T-helper 1 cell (primary cell): Measurements from ENCODE around the gene PLEKHM3.
"Not testable (repeated sequence)": the region's sequence is repeated elsewhere in the genome, so short reads cannot be mapped to it uniquely, and the experiment has no call there.

Experiments
- DNase-seq, 5 donors: peaks; one replicate each; pipeline ENCODE4 v3.0.0-alpha.2; 2012 to 2020

Gene PLEKHM3

DNA sequence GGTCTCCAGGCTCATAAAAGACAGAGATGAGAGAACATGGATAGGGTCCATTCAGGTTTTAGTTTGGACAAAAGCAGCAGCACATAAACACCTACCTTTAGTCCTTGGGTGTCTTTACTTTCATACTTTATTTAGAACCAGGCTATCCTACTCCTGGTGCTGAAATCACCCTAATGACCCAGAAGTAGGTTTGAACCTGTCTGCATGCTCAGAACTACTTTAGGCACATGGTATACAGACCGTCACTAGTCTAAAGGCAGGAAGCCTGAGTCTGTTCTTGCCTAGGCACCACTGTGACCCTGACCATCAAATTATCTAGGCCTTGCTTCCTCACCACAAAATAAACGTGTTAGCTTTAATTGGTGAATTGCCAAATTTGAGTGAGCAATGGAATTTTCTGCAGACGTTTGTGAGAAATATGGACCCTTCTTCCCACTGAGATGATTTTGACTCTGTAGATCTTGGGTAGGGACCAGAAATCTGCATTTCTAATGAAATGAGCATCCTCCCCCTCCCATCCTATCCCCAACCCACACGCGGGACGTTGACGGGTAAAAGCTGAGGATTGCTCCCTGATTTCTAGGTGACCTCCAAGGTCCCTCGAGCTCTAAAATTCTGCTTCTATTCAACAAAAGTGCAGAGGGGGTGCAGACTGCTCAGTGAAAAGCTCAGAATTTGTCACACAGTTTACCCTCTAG is 75.1 kb downstream of the PLEKHM3 start:
- no peak for DNase-seq

DNA sequence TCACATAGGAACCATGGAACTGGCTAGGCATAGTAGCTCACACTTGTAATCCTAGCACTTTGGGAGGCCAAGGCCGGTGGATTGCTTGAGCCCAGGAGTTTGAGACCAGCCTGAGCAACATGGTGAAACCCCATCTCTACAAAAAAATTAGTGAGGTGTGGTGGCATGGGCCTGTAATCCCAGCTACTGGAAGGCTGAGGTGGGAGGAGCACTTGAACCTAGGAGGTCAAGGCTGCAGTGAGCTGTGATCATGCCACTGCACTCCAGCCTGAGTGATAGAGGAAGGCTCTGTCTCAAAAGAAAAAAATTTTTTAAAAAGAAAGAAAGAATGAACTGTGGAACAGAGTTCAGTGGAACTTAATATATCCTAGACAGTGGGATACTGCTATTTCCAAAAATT is 76.1 kb downstream of the PLEKHM3 start:
- DNase-seq: not testable (repeated sequence)

DNA sequence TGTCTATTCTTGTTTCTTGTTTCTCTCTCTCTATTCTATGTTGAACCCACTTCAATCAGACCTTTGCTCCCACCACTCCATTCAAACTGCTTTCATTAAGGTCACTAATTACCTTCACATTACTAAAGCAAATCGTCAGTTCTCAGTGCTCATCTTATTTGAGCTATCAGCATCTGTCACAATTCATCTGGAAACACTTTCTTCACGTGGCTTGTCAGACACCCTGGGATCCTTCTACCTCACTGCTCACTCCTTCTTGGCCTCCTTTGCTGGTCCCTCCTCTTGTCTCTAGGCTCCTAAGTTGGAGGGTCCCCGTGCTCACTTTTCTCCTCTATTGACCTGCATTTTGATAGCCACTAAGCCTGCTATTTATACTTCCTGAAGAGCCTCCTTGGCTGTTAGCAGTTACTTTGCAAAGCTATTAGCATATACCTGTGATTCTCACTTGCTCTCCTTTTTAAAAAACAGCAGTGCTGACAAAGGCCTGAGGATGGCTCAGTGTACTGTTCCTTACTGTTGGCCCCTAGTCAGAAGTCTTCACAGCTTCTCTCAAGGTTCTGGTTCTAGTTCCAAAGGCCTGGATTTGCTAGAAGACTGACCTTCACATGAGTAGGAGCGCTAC is 80.2 kb downstream of the PLEKHM3 start:
- DNase-seq: no peak

DNA sequence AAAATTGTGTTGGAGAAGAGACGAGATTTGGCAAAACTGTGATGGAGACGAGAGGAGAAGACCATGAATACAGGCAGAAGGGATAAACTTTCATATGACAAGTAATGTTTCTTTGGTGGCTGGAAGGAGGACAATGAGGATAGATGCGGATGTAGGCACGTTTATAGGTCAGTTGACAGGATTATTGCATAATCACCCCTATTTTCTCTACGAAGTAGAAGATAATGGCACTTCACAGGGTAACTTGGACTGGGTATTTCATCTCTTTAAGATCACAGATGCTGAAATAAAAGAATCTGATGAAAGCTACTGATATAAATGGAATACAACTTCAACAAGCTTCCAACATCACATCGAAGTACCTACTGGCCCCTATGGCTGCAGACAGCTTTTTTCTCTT is 81.0 kb downstream of the PLEKHM3 start:
- DNase-seq: no peak

DNA sequence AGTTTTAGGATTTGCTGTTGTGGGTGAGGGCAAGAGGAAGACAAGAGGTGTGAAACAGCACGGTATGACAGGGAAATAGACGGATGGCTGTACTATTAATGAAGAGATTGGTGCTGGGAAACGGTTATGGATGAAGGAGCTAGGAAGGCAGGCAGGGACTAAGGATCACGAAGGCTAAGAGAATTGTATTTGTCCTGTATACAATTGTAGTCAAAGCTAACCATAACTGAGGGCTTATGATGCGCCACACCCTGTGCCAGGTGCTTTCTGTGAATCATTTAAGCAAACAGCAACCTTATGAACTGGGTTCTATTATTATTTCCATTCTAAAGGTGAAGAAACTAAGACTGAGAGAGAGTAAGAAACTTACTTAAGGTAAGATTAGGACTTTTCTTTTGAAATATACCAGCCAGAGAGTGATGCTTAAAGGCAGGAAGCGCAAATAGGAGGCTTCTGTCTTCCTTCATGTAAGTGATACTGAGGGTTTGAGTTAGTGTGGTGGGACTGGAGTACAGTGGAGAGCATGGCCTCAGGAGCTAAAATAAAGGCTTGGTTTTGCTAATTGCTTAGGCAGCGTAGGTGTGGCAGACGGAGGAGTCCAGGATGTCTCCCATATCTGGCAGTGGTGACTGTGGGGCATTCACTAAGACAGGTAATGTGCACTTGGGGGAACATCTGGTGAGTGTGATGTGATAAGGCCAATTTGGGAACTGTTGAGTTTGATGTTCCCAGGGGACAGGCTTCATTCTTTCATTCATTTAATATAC is 85.8 kb downstream of the PLEKHM3 start:
- DNase-seq: no peak

DNA sequence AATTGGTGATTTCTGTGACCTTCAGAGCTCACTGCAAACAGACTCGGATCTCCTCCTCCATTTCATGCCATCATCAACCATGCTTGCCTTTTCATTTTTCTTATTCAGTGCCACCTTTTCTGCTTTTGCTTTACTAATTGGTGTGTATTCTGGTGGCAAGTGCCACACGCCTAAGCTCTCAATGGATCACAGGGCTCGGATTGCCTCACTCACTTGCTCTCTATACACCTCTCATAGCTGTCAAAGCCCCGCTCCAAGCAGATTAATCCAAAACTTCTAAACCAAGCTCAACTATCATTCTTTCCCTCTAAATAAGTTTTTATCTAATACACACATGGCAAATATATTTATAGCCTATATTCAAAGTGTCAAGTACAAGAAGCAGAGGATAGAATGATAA is 86.4 kb downstream of the PLEKHM3 start:
- no peak for DNase-seq

DNA sequence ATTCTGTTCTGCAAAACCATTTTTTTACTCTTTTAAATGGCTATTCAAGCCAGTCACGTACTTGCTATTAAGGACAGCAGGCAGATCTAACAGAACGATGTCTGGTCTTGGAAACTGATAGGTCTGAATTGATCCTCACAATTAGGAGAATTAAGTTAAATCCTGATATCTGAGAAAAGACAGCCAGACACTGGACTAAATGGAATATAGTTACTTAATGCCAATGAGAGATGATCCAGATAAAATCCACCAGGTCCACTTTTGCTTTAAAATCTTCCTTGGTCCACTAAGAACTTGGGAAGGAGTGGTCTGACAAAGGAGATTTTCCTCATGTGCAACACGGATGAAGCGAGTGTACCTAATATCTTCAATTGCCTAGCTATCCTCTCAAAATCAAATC is 86.9 kb downstream of the PLEKHM3 start:
- no peak for DNase-seq

DNA sequence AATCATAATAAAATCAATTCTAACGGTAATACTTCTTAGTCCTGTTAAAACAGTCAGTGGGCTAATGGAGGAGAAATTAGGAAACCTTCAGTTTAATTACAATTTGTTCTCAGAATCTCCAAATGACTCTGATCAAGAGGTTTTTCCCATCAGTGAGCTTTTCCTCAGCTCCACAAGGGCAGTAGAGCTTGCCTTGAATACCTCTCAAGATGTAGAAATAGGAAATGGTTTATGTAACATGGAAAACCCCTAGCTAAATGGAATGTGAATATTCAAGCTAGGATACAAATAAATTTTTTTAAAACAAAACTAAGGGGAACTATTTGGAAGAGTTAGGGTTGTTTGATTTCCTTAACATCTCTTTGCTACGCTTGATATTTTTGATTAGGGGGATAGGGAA is 87.5 kb downstream of the PLEKHM3 start:
- DNase-seq: no peak

DNA sequence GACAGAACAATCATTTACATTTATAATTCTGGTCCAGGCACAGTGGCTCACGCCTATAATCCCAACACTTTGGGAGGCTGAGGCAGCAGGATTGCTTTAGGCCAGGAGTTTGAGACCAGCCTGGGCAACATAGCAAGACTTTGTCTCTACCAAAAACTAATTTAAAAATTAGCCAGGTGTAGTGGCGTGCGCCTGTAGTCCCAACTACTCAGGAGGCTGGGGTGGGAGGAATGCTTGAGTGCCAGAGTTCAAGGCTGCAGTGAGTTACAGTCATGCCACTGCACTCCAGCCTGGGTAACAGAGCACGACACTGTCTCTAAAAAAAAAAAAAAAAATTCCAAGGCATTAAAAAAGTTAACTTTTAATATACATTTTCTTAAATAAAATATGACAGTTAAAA is 88.1 kb downstream of the PLEKHM3 start:
- no peak for DNase-seq

DNA sequence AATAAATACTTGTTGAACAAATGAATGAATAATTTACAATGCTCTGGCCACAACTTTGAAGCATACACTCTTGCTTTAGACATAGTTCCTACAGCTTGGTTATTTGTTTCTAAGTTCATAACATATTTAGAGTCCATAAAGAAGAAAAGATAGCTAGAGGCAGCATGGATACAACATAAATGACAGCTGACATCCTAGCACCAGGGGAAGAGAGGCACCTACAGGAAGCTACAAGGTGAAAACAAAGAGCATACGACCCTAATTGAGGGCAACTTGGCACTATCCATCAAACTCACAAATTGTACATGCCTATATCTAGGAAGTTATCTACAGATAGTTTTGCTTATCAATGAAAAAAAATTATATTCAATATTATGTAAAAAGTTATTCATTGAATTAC is 88.9 kb downstream of the PLEKHM3 start:
- no peak for DNase-seq

DNA sequence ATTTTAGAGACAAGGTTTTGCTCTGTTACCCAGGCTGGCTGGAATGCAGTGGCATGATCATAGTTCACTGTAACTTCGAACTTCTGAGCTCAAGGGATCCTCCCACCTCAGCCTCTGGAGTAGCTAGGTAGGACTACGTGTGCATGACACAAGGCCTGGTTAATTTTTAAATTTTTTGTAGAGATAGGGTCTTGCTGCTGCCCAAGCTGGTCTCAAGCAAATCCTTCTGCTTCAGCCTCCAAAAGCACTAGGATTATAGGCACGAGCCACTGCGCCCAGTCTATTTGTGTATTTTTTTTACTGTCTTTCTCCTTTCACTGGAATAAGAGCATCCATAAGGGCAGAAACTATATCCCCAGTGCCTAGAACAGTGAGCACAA is 89.3 kb downstream of the PLEKHM3 start:
- DNase-seq: no peak

DNA sequence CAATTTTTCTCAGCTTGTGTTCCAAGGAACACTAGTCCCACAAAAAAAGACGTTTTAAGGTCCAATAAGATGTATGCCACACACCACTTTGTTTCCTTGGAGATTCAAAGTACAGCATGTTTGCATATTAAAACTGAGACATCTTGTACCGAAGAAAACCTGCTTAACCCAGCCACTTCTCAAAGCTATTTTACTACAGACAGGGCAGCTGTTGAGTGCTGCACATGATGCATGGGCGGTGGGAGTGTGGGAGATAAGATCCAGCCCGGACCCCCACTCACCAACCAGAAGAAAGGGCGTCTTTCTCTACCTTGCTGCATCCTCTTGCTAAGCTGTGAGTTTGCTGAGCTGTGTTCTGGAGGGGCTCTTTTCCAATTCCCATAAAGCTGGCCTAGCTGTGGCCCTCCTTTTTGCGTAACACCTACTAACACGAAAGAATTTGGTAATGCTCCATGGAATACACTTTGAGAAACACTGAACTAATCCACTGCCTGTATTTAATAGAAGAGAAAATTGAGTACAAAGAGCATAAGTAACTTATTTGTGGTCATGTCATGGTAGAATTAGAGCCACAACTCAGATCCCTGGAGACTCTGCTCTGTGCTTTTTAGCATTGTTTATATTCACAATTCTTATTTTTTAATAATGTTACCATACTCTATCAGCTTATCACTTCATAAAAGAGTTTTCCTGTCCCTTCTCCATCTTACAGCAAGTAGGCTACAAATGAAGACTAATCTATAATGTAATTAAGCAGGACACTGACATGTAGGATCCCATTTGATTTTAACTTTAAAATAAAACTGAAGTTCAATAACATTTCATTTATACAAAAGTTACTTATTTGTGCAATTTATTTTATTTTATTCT is 90.0 kb downstream of the PLEKHM3 start:
- DNase-seq: no peak

DNA sequence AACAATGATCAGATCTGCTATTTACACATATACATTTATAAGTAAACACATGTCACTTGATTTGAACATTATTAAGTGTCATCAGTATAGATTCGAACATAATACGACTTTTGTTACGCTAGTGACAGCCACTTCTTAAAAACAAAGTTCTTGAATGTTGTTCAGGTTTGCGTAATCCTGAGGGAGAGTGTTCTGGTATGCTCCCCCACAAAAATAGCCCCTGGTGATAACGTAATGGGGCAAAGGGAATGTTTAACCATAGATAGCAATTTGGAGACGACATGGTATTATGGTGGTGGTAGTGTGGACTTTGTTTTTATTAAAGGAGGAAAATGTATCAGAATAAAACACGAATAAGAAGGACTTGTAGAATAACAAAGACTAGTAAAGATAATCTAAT is 90.6 kb downstream of the PLEKHM3 start:
- no peak for DNase-seq

DNA sequence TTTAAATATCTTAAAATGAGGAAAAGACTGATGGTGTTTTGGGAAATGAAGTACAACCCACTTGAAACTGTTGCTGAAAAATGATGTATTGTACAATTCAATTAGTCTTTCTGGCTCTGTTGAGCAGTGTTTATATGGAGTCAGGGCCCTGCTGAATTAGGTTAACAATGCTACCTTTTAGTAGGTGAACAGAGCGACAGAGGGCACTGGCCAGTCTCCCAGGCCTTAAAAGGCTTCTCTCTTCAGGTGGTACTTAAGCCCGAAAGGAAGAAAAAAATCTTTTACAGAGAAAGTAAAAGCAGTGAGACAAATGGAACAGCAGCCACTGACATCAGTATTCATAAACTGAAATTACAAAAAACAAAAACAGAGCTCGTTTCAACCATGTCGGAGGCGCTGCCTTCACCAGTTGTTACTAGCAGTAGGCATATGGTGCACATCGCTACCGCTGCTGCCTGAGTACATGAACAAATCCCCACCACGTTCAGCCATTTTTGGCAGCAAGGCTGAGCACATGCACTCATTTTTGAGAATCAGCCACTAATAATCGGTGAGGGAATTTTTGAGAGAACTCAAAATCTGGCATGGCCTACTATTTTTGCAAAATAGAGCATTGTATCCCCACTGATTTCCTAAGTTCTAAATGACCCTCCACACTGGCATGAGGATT is 91.8 kb downstream of the PLEKHM3 start:
- no peak for DNase-seq

DNA sequence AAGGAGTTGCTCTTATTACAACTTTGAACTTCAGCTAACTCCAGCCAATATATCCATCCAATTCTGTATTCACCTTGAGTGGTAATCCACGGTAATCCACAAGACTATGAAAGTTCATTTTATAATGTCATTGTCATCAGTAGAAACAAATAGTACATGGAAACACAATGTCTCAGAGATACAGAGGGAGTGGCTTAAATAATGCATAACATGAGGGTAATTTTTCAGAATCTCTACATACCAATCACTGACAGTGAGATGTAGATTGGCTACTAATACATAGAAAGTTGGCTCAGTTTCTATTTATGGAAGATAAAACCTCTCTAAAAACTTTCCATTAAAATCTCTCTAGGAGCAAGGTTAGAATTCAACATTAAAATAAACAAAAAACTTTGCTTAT is 93.2 kb downstream of the PLEKHM3 start:
- DNase-seq: no peak

DNA sequence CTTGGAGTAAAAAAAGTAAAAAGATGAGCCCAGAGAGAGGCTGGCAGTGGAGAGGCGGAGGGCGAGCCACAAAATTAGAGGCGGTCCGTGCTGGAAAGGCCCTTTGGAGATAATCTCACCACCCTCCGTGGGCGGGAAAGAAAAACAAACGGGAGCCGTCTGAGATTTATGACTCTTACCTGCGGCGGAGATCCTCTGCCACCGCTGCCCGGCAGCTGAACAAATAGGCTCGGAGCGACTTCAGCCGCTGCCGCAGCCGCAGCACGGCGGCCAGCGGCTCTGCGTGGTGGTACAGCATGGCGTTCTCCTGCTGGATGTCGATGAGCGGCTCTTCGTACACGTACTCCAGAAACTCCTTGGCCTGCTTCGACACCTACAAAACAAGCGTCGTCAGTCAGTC is 94.6 kb downstream of the PLEKHM3 start:
- no peak for DNase-seq

DNA sequence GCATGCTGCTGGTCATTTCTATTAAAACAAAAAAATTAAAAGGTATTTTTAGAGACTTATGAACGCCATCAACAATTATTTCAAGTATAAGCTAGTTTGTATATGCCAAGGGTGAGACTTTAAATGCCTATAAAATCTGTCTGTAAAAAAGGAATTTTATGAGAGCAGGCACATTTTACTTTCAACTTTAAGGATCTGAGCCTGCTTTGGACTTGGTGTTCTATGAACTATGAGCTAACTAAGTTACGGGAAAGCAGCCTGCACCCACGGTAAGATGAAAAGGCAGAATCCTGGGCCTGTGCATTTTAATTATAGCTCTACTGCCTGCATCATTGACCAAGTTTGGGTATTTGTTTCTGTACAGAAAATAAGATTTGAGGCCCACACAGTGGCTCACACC is 95.4 kb downstream of the PLEKHM3 start:
- DNase-seq: no peak

DNA sequence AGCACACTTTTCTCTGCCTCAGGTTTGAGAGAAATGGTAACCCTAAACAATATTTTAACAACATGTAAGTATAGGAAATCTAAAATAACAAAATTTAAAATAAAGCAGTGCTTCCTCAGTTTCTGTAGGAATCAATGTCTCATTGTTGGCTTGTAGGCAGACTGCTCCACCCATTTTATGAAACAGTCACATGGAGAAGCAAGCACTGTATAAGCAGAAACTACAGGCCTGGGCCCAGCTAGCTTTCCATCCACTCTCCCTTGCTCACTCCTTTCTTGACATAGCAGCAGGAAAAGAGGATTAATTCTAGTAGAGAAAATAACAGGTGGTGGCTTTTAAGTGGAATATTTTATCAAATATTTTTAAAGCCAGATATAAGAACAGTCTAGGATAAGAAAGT is 97.2 kb downstream of the PLEKHM3 start:
- DNase-seq: no peak

DNA sequence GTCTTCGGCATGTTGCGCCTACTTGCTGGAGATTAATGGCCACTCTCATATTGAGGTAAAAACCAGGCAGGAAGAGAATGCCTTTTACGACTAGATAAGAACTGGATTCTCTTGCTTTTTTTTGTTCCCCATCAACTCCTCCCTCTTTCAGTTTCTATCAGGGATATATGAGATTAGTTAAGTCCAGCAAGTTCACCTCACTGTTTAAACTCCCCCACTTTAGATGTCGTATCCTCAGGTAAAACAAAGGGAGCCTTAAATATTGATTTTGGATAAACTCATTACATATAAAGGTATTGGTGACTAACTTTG is 98.4 kb downstream of the PLEKHM3 start:
- DNase-seq: no peak

DNA sequence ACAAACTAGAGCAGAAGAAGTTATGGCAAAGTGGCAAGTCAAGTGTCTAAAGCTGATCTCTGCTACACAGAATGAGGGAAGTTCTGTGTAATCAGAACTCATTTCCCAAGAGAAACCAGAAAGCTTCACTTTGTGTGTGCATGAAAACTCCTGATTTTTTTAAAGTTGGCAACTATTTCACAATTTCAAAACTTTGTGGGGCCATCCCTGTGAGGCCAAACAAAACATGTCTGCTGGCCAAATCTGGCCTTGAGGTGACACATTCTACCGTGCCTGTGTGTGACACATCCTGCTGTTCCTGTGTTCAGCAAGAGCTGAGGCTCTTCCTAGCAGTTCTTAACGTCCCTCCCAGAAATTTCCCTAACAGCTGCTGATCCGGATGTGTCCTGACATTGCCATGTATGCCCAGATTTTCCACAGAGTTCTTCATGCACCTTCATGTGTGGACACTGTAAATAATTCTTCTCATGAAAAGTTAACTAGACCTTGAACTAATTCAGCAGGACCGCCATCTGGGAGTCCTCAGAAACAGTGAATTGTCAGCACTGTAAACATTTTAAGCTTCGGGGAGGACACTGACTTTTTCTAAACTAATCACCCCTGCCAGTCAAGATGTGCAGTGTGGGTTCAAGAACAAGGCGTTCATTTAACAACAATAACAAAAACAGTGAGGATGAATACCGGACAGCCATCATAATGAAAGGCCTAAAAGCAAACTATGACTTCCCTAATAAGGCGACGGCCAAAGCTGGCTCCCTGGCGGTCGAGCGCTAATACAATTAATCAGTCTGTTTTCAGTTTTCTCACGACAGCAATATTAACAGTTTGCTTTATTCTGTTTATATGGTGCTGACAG is 99.0 kb downstream of the PLEKHM3 start:
- DNase-seq: no peak

DNA sequence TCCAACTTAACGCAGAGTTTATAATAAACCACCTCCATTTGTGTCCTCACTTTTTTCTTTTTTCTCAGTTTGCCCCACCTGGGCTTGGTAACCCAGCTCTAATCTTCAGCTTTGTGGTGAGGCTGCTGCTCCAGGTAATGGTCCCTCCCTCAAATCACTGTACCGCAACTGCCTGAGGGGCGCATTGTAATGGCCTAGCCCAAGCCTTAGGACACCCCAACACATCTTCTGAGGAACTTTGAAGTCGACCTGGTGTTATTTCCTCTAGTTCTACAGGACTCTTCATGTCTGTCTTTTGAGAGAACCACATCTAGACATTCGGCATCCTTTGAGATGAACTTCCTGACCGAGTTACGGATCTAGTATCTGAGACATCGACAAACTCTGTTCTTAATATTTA is 99.7 kb downstream of the PLEKHM3 start:
- no peak for DNase-seq

DNA sequence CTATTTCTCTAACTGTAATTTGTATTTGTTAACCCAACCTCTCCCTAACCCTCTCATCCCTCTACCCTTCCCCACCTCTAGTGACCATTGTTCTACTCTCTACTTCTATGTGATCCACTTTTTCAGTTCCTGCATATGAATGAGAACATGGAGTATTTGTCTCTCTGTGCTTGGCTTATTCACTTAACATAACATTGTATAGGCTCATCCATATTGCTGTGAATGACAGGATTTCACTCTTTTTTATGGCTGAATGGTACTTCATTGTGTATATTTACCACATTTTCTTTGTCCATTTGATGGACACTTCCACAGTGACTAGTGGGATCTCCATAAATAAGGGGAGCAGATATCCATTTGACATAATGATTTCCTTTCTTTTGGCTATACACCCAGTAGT is 103.7 kb downstream of the PLEKHM3 start:
- no peak for DNase-seq
